H9 (cell line): ENCODE results near the gene CALHM4. TPM values are rescaled to one million over a fixed set of nuclear protein-coding genes. Genes with fewer than 3 reads are reported as not detected.

Experiments used
- DNase-seq: peaks from one replicate; pipeline ENCODE4 v3.0.0-alpha.2; 2017
- H2AFZ ChIP-seq: one replicate; pipeline ENCODE4 v1.6.1; 2013; ENCODE audit warnings: mild to moderate bottlenecking, low read length, control low read depth, moderate library complexity
- H2AK5ac ChIP-seq: 2 replicates; pipeline ENCODE4 v1.6.1; 2013; ENCODE audit warnings: low read length, control low read depth, mixed read lengths; ENCODE audit not compliant: insufficient read length
- H2BK120ac ChIP-seq: one replicate; pipeline ENCODE4 v1.6.1; 2013; ENCODE audit warnings: low read depth, mild to moderate bottlenecking, low read length, control low read depth, inconsistent platforms; ENCODE audit not compliant: poor library complexity, severe bottlenecking
- H2BK12ac ChIP-seq: 2 replicates; pipeline ENCODE4 v1.6.1; 2013; ENCODE audit warnings: low read length, control low read depth, mixed read lengths, low read depth; ENCODE audit not compliant: insufficient read length
- H2BK15ac ChIP-seq: 2 replicates; pipeline ENCODE4 v1.6.1; 2013; ENCODE audit warnings: low read depth, low read length, control low read depth
- H2BK20ac ChIP-seq: one replicate; pipeline ENCODE4 v1.6.1; 2013; ENCODE audit warnings: low read depth, mild to moderate bottlenecking, low read length, control low read depth, inconsistent platforms; ENCODE audit not compliant: poor library complexity, severe bottlenecking
- H2BK5ac ChIP-seq: 2 replicates; pipeline ENCODE4 v1.6.1; 2013; ENCODE audit warnings: low read length, control low read depth, mixed read lengths; ENCODE audit not compliant: insufficient read length
- H3K14ac ChIP-seq: 2 replicates; pipeline ENCODE4 v1.6.1; 2013; ENCODE audit warnings: low read length, control low read depth; ENCODE audit not compliant: insufficient read depth
- H3K18ac ChIP-seq: 2 replicates; pipeline ENCODE4 v1.6.1; 2013; ENCODE audit warnings: low read depth, mild to moderate bottlenecking, mixed read lengths, low read length, control low read depth; ENCODE audit not compliant: insufficient read length
- H3K23ac ChIP-seq: 2 replicates; pipeline ENCODE4 v1.6.1; 2013; ENCODE audit warnings: low read length, control low read depth, mixed read lengths, low read depth; ENCODE audit not compliant: insufficient read length
- H3K23me2 ChIP-seq: 2 replicates; pipeline ENCODE4 v1.6.1; 2013; ENCODE audit warnings: low read depth, mild to moderate bottlenecking, mixed read lengths, low read length, control low read depth; ENCODE audit not compliant: insufficient read length, poor library complexity, severe bottlenecking
- H3K27ac ChIP-seq: 2 replicates; pipeline ENCODE4 v1.5.1; 2013; ENCODE audit warnings: low read length, control low read depth, mixed read lengths, low read depth; ENCODE audit not compliant: insufficient read length
- H3K27me3 ChIP-seq: 2 replicates; pipeline ENCODE4 v1.6.1; 2013; ENCODE audit warnings: low read length, control low read depth, inconsistent platforms; ENCODE audit not compliant: insufficient read depth
- H3K4ac ChIP-seq: 2 replicates; pipeline ENCODE4 v1.6.1; 2013; ENCODE audit warnings: low read depth, mild to moderate bottlenecking, control low read depth, inconsistent platforms, low read length, moderate library complexity
- H3K4me1 ChIP-seq: 2 replicates; pipeline ENCODE4 v1.6.1; 2013; ENCODE audit warnings: low read length, control low read depth, inconsistent platforms; ENCODE audit not compliant: insufficient read depth
- H3K4me2 ChIP-seq: 2 replicates; pipeline ENCODE4 v1.6.1; 2013; ENCODE audit warnings: low read length, control low read depth, mixed read lengths; ENCODE audit not compliant: insufficient read length, insufficient read depth
- H3K56ac ChIP-seq: 2 replicates; pipeline ENCODE4 v1.6.1; 2013; ENCODE audit warnings: low read depth, mild to moderate bottlenecking, mixed read lengths, low read length, control low read depth; ENCODE audit not compliant: insufficient read length
- H3K79me1 ChIP-seq: 2 replicates; pipeline ENCODE4 v1.6.1; 2013; ENCODE audit warnings: low read depth, mild to moderate bottlenecking, moderate library complexity, low read length, control low read depth, inconsistent platforms; ENCODE audit not compliant: insufficient read depth, poor library complexity, severe bottlenecking
- H3K79me2 ChIP-seq: 2 replicates; pipeline ENCODE4 v1.6.1; 2013; ENCODE audit warnings: low read length, control low read depth, inconsistent platforms; ENCODE audit not compliant: insufficient read depth
- H3K9ac ChIP-seq: 2 replicates; pipeline ENCODE4 v1.6.1; 2013; ENCODE audit warnings: low read length, control low read depth, mixed read lengths; ENCODE audit not compliant: insufficient read length; ENCODE audit errors: extremely low read depth
- H3K9me3 ChIP-seq: one replicate; pipeline ENCODE4 v1.6.1; 2013; ENCODE audit warnings: low read depth, low read length, inconsistent platforms; ENCODE audit not compliant: control insufficient read depth
- H3T11ph ChIP-seq: one replicate; pipeline ENCODE4 v1.6.1; 2013; ENCODE audit warnings: mild to moderate bottlenecking, low read length, control low read depth, inconsistent platforms
- H4K20me1 ChIP-seq: one replicate; pipeline ENCODE4 v1.6.1; 2013; ENCODE audit not compliant: control insufficient read depth, insufficient read length, insufficient read depth
- H4K5ac ChIP-seq: 2 replicates; pipeline ENCODE4 v1.6.1; 2013; ENCODE audit warnings: low read depth, mild to moderate bottlenecking, mixed read lengths, low read length, control low read depth; ENCODE audit not compliant: insufficient read length
- H4K8ac ChIP-seq: replicated peaks from 2 replicates; pipeline ENCODE4 v1.6.1; 2013; ENCODE audit warnings: low read length, control low read depth, mixed read lengths, low read depth; ENCODE audit not compliant: insufficient read length
- H4K91ac ChIP-seq: 2 replicates; pipeline ENCODE4 v1.6.1; 2013; ENCODE audit warnings: low read depth, mild to moderate bottlenecking, moderate library complexity, mixed read lengths, low read length, control low read depth; ENCODE audit not compliant: insufficient read length
- H3K27ac Mint-ChIP-seq, 3 experiments: 2 replicates in 2 of 3; 3 replicates in 1 of 3; pipeline ENCODE4 v1.8.0; 2020 to 2021; ENCODE audit warnings: mixed read lengths in 3 of 3, mild to moderate bottlenecking in 1 of 3, moderate library complexity in 1 of 3
- H3K27me3 Mint-ChIP-seq: 2 replicates; pipeline ENCODE4 v1.8.0; 2021; ENCODE audit warnings: low read depth, mild to moderate bottlenecking, moderate library complexity, mixed read lengths
- H3K36me3 Mint-ChIP-seq, 3 experiments: 2 replicates in 2 of 3; 3 replicates in 1 of 3; pipeline ENCODE4 v1.8.0; 2020 to 2021; ENCODE audit warnings: low read depth in 3 of 3, mixed read lengths in 3 of 3; ENCODE audit not compliant: insufficient read depth in 1 of 3
- H3K4me1 Mint-ChIP-seq, 2 experiments: 2 replicates each; pipeline ENCODE4 v1.8.0; 2020; ENCODE audit warnings: mixed read lengths in 2 of 2
- H3K4me3 Mint-ChIP-seq, 2 experiments: 2 replicates in 1 of 2; 3 replicates in 1 of 2; pipeline ENCODE4 v1.8.0; 2020 to 2021; ENCODE audit warnings: mild to moderate bottlenecking in 2 of 2, mixed read lengths in 2 of 2, moderate library complexity in 1 of 2
- H3K9me3 Mint-ChIP-seq, 2 experiments: 2 replicates in 1 of 2; 3 replicates in 1 of 2; pipeline ENCODE4 v1.8.0; 2020; ENCODE audit warnings: mild to moderate bottlenecking in 2 of 2, mixed read lengths in 2 of 2, moderate library complexity in 1 of 2
- CTCF ChIP-seq: fragments of 200-600 bp; sonication (generic); conservative IDR thresholded peaks from 3 replicates; pipeline ENCODE4 v1.8.0; 2021; ENCODE audit warnings: antibody characterized with exemption, mild to moderate bottlenecking
- total RNA-seq: library from RNA; stranded (reverse); gene quantifications from 2 replicates; pipeline ENCODE4 v1.2.1, GENCODE V29; 2021

Gene CALHM4
- total RNA-seq, 1 experiment from 2014 or later = not detected

GRCh38 chr6:116586276-116586675 is 32.7 kb downstream of the CALHM4 start:
- H4K20me1 ChIP-seq = no peaks in the 10 kb centered on the region
- H3K79me2 ChIP-seq = no peaks in the 10 kb centered on the region
- H2BK12ac ChIP-seq = no peak overlapping the region
- H3K4me1 ChIP-seq = no peaks in the 10 kb centered on the region
- no peak overlapping the region for H3K9ac ChIP-seq
- H3K9me3 ChIP-seq = no peaks in the 10 kb centered on the region
- no peak for DNase-seq
- H4K8ac ChIP-seq = no peak overlapping the region
- no peak overlapping the region for H3K23ac ChIP-seq
- H4K91ac ChIP-seq = no peak overlapping the region
- no peak overlapping the region for H2BK15ac ChIP-seq
- H3K36me3 Mint-ChIP-seq = peaks cover 11 to 42% (median 25%) of the 10 kb centered on the region in 3 experiments; a peak in 6 of 7 replicates
- no peak overlapping the region for H3K27ac ChIP-seq
- no peak overlapping the region for H2BK20ac ChIP-seq
- no peak overlapping the region for H3K56ac ChIP-seq
- H2AK5ac ChIP-seq = no peak overlapping the region
- H3K79me1 ChIP-seq = no peaks in the 10 kb centered on the region
- no peaks in the 10 kb centered on the region for H3K9me3 Mint-ChIP-seq
- no peak overlapping the region for H2AFZ ChIP-seq
- no peak overlapping the region for H3K4me2 ChIP-seq
- H3K23me2 ChIP-seq = no peaks in the 10 kb centered on the region
- no peak overlapping the region for H3K27ac Mint-ChIP-seq
- H3K18ac ChIP-seq = no peak overlapping the region
- H3K4me3 Mint-ChIP-seq = no peak overlapping the region
- TF ChIP-seq CTCF = no peak
- H2BK120ac ChIP-seq = no peak overlapping the region
- H3K4me1 Mint-ChIP-seq = no peaks in the 10 kb centered on the region
- no peak overlapping the region for H4K5ac ChIP-seq
- H3K27me3 Mint-ChIP-seq = no peaks in the 10 kb centered on the region
- H3K27me3 ChIP-seq = no peaks in the 10 kb centered on the region
- H2BK5ac ChIP-seq = no peak overlapping the region
- no peak overlapping the region for H3K4ac ChIP-seq
- no peak overlapping the region for H3T11ph ChIP-seq
- H3K14ac ChIP-seq = no peak overlapping the region
